ENCODE results near the gene CNTN2. TPM values are rescaled to one million over a fixed set of nuclear protein-coding genes. Genes with fewer than 3 reads are reported as not detected.

The CNTN2 gene
- total RNA-seq, 1 donor: not detected

GRCh38 chr1:204997591-204998355 is 45.2 kb upstream of the CNTN2 start:
- H3K27ac ChIP-seq (ENCODE audit: low read depth, low read length): no peak overlapping the region
- TF ChIP-seq CTCF (IDR thresholded peaks at IDR 0.05; ENCODE audit: extremely low read depth, low read depth, low read length): no peak
- no peaks in the 10 kb centered on the region for H3K27me3 ChIP-seq (ENCODE audit: insufficient read depth, low read length)
- H2AFZ ChIP-seq (ENCODE audit: low read length): no peak overlapping the region
- H4K20me1 ChIP-seq (ENCODE audit: insufficient read depth, low read length): no peaks in the 10 kb centered on the region
- H3K4me1 ChIP-seq (ENCODE audit: insufficient read depth, low read length): no peaks in the 10 kb centered on the region
- no peak overlapping the region for H3K4me2 ChIP-seq (ENCODE audit: insufficient read depth, low read length)
- DNase-seq (ENCODE audit: insufficient read length, low spot score, missing footprints): no peak
- peaks cover 10% of the 10 kb centered on the region for H3K36me3 ChIP-seq (ENCODE audit: insufficient read depth, low read length)
- H3K4me3 ChIP-seq (ENCODE audit: insufficient read depth, low read length): no peak overlapping the region
- no peaks in the 10 kb centered on the region for H3K9me3 ChIP-seq (ENCODE audit: low read depth, low read length)
- H3K79me2 ChIP-seq (ENCODE audit: insufficient read depth, low read length): no peaks in the 10 kb centered on the region

DNA sequence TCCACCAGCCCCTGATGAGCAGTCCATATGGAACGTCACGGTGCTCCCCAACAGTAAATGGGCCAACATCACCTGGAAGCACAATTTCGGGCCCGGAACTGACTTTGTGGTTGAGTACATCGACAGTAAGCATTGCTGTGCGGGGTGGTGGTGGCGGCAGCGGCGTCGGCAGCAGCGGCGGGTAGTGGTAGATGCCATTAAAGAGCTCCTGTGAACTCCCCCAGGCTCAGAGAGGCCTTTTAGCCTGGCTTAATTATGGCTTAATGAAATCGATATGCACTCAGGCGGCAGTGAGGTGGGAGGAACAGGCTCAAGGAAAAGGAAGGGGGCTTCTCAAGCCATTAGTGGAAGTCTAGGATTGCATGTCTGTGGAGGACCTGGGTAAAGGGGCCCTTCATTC is 41.9 kb upstream of the CNTN2 start:
- Histone ChIP-seq H3K27me3 (ENCODE audit: insufficient read depth, low read length) (no peaks in the 10 kb centered on the region), H3K79me2 (ENCODE audit: insufficient read depth, low read length) (no peaks in the 10 kb centered on the region)
- DNase-seq (ENCODE audit: insufficient read length, low spot score, missing footprints): no peak

GRCh38 chr1:205002705-205003104 is 40.3 kb upstream of the CNTN2 start:
- Histone ChIP-seq H3K27me3 (ENCODE audit: insufficient read depth, low read length) (no peaks in the 10 kb centered on the region), H3K4me2 (ENCODE audit: insufficient read depth, low read length) (no peak overlapping the region), H4K20me1 (ENCODE audit: insufficient read depth, low read length) (no peaks in the 10 kb centered on the region), H2AFZ (ENCODE audit: low read length) (no peak overlapping the region), H3K27ac (ENCODE audit: low read depth, low read length) (no peak overlapping the region), H3K9me3 (ENCODE audit: low read depth, low read length) (no peaks in the 10 kb centered on the region), H3K36me3 (ENCODE audit: insufficient read depth, low read length) (peaks cover 5% of the 10 kb centered on the region), H3K4me3 (ENCODE audit: insufficient read depth, low read length) (no peak overlapping the region), H3K79me2 (ENCODE audit: insufficient read depth, low read length) (no peaks in the 10 kb centered on the region), H3K4me1 (ENCODE audit: insufficient read depth, low read length) (no peaks in the 10 kb centered on the region)
- DNase-seq (ENCODE audit: insufficient read length, low spot score, missing footprints): no peak
- TF ChIP-seq CTCF (IDR thresholded peaks at IDR 0.05; ENCODE audit: extremely low read depth, low read depth, low read length): no peak

More for the DNA sequence above, 41.9 kb upstream of the CNTN2 start:
- Histone ChIP-seq H3K4me2 (ENCODE audit: insufficient read depth, low read length) (no peak overlapping the region), H3K4me1 (ENCODE audit: insufficient read depth, low read length) (no peaks in the 10 kb centered on the region), H2AFZ (ENCODE audit: low read length) (no peak overlapping the region), H3K4me3 (ENCODE audit: insufficient read depth, low read length) (no peak overlapping the region), H3K27ac (ENCODE audit: low read depth, low read length) (no peak overlapping the region), H4K20me1 (ENCODE audit: insufficient read depth, low read length) (no peaks in the 10 kb centered on the region), H3K36me3 (ENCODE audit: insufficient read depth, low read length) (peaks cover 6% of the 10 kb centered on the region), H3K9me3 (ENCODE audit: low read depth, low read length) (no peaks in the 10 kb centered on the region)
- no peak for TF ChIP-seq CTCF (IDR thresholded peaks at IDR 0.05; ENCODE audit: extremely low read depth, low read depth, low read length)

GRCh38 chr1:205003358-205004131 is 39.5 kb upstream of the CNTN2 start:
- Histone ChIP-seq H3K4me2 (ENCODE audit: insufficient read depth, low read length) (no peak overlapping the region), H3K9me3 (ENCODE audit: low read depth, low read length) (no peaks in the 10 kb centered on the region), H3K27ac (ENCODE audit: low read depth, low read length) (no peak overlapping the region), H3K79me2 (ENCODE audit: insufficient read depth, low read length) (no peaks in the 10 kb centered on the region), H3K4me1 (ENCODE audit: insufficient read depth, low read length) (no peaks in the 10 kb centered on the region), H3K4me3 (ENCODE audit: insufficient read depth, low read length) (no peak overlapping the region), H2AFZ (ENCODE audit: low read length) (no peak overlapping the region), H3K36me3 (ENCODE audit: insufficient read depth, low read length) (no peaks in the 10 kb centered on the region), H3K27me3 (ENCODE audit: insufficient read depth, low read length) (no peaks in the 10 kb centered on the region), H4K20me1 (ENCODE audit: insufficient read depth, low read length) (no peaks in the 10 kb centered on the region)
- DNase-seq (ENCODE audit: insufficient read length, low spot score, missing footprints): no peak
- TF ChIP-seq CTCF (IDR thresholded peaks at IDR 0.05; ENCODE audit: extremely low read depth, low read depth, low read length): no peak
